CD4-positive, alpha-beta T cell (primary cell): Measurements from ENCODE around the gene SYNGR1. TPM values are rescaled to one million over a fixed set of nuclear protein-coding genes. Genes with fewer than 3 reads are reported as not detected.
"Not testable (repeated sequence)": the region's sequence is repeated elsewhere in the genome, so short reads cannot be mapped to it uniquely, and the experiment has no call there.

Source experiments
- ATAC-seq: fragments of 200-7000 bp; cut with Tn5 transposase; one replicate; pipeline ENCODE4 v1.10.0; 2022; ENCODE audit warnings: mild to moderate bottlenecking; ENCODE audit not compliant: poor library complexity
- CTCF ChIA-PET: fragments of 350-600 bp; sonication (Branson Sonifier 250); formaldehyde crosslinking; loops from one replicate; lab custom pipeline; 2021; ENCODE audit warnings: antibody characterized with exemption, inconsistent platforms; lab: Charles Lee
- POLR2A ChIA-PET: fragments of 350-600 bp; sonication (Branson Sonifier 250); formaldehyde crosslinking; loops from one replicate; lab custom pipeline; 2021; ENCODE audit warnings: antibody characterized with exemption, inconsistent platforms; lab: Charles Lee
- DNase-seq, 14 experiments: peaks; one replicate each; pipeline ENCODE4 v3.0.0-alpha.2; 2013 to 2020; ENCODE audit warnings: mixed read lengths in 2 of 14
- H3K27ac ChIP-seq, 2 donors: one replicate each; pipeline versions ENCODE4 v1.5.1 to v1.7.0; 2013; ENCODE audit warnings: low read length in 2 of 2, low read depth in 1 of 2, mild to moderate bottlenecking in 1 of 2
- H3K27me3 ChIP-seq, 2 experiments: 1 replicate in 1 of 2; 2 replicates in 1 of 2; pipeline versions ENCODE4 v1.6.1 to v1.7.0; 2013; ENCODE audit warnings: low read length in 2 of 2, control low read depth in 1 of 2, mild to moderate bottlenecking in 1 of 2, moderate library complexity in 1 of 2; ENCODE audit not compliant: insufficient read depth in 2 of 2, control insufficient read depth in 1 of 2
- H3K36me3 ChIP-seq: one replicate; pipeline ENCODE4 v1.6.1; 2013; ENCODE audit warnings: low read length, control low read depth; ENCODE audit not compliant: insufficient read depth
- H3K4me1 ChIP-seq: one replicate; pipeline ENCODE4 v1.6.1; 2013; ENCODE audit warnings: low read length, control low read depth; ENCODE audit not compliant: insufficient read depth
- H3K4me3 ChIP-seq: one replicate; pipeline ENCODE4 v1.5.1; 2013; ENCODE audit warnings: mild to moderate bottlenecking, low read length, moderate library complexity
- H3K9me3 ChIP-seq, 2 experiments: 1 replicate in 1 of 2; 2 replicates in 1 of 2; pipeline versions ENCODE4 v1.6.1 to v1.7.0; 2013; ENCODE audit warnings: low read length in 2 of 2, mild to moderate bottlenecking in 2 of 2, control low read depth in 1 of 2, moderate library complexity in 1 of 2; ENCODE audit not compliant: control insufficient read depth in 1 of 2, insufficient read depth in 1 of 2
- H3K27ac Mint-ChIP-seq: one replicate; pipeline ENCODE4 v1.8.0; 2020; ENCODE audit warnings: mixed read lengths
- H3K27me3 Mint-ChIP-seq: one replicate; pipeline ENCODE4 v1.8.0; 2021; ENCODE audit warnings: mixed read lengths
- H3K36me3 Mint-ChIP-seq: one replicate; pipeline ENCODE4 v1.8.0; 2021; ENCODE audit warnings: low read depth, mixed read lengths
- H3K4me1 Mint-ChIP-seq: one replicate; pipeline ENCODE4 v1.8.0; 2021; ENCODE audit warnings: low read depth, mixed read lengths
- H3K4me3 Mint-ChIP-seq: one replicate; pipeline ENCODE4 v1.8.0; 2020; ENCODE audit warnings: mild to moderate bottlenecking, mixed read lengths
- H3K9me3 Mint-ChIP-seq: one replicate; pipeline ENCODE4 v1.8.0; 2020; ENCODE audit warnings: mixed read lengths
- intact Hi-C, 2 experiments: fragments of 100-400 bp; cut with DNase I in 1 of 2; cut with micrococcal nuclease in 1 of 2; formaldehyde crosslinking; loops; one replicate each; pipeline versions ENCODE4 v1.15.1 to v1.9.0; 2023 to 2025; cut with DNase I, micrococcal nuclease
- total RNA-seq, 174 experiments: library from RNA in 2 of 174; stranded (reverse) in 2 of 174; gene quantifications; one replicate each; pipeline ENCODE4 v1.2.3 and lab custom pipeline; 2021 to 2026
- TF ChIP-seq, protein P1 (sequence below): fragments of 200-600 bp; IDR thresholded peaks from one replicate; pipeline ENCODE4 v1.8.0; 2022; ENCODE audit warnings: antibody characterized with exemption, mild to moderate bottlenecking

SYNGR1 gene
- total RNA-seq, 2 experiments from 2014 or later = 0.44 to 0.59 TPM

- CTCF ChIA-PET = interaction anchor here (0.5 to 2.6 kb wide), 2 partner anchors 11 to 1300 kb away, joined by 3 to 10 read pairs; partner anchors contain the start of gene TAB1
- ATAC-seq (no peak), DNase-seq (no peak)
- TF ChIP-seq, protein P1, sequence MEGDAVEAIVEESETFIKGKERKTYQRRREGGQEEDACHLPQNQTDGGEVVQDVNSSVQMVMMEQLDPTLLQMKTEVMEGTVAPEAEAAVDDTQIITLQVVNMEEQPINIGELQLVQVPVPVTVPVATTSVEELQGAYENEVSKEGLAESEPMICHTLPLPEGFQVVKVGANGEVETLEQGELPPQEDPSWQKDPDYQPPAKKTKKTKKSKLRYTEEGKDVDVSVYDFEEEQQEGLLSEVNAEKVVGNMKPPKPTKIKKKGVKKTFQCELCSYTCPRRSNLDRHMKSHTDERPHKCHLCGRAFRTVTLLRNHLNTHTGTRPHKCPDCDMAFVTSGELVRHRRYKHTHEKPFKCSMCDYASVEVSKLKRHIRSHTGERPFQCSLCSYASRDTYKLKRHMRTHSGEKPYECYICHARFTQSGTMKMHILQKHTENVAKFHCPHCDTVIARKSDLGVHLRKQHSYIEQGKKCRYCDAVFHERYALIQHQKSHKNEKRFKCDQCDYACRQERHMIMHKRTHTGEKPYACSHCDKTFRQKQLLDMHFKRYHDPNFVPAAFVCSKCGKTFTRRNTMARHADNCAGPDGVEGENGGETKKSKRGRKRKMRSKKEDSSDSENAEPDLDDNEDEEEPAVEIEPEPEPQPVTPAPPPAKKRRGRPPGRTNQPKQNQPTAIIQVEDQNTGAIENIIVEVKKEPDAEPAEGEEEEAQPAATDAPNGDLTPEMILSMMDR = no peak
- no peak overlapping the region for H3K4me3 Mint-ChIP-seq
- POLR2A ChIA-PET = interaction anchor here (0.7 to 3.5 kb wide), 2 partner anchors 11 to 90 kb away, joined by 4 to 60 read pairs; partner anchors contain the start of gene TAB1
- intact Hi-C loops = no loop called here
- H3K27me3 Mint-ChIP-seq = no peaks in the 10 kb centered on the region
- Histone ChIP-seq H3K27ac (no peak overlapping the region), H3K36me3 (peaks cover 13% of the 10 kb centered on the region), H3K4me1 (peaks cover 38% of the 10 kb centered on the region), H3K9me3 (no peaks in the 10 kb centered on the region), H3K4me3 (no peak overlapping the region), H3K27me3 (no peaks in the 10 kb centered on the region)
- peaks cover 84% of the 10 kb centered on the region for H3K4me1 Mint-ChIP-seq
- peak overlapping the region; percentile 87 for H3K27ac Mint-ChIP-seq
- H3K36me3 Mint-ChIP-seq = peaks cover 16% of the 10 kb centered on the region
- H3K9me3 Mint-ChIP-seq = no peaks in the 10 kb centered on the region
These were observed 60.5 kb downstream of the SYNGR1 start for GRCh38 chr22:39410264-39410663.

DNA sequence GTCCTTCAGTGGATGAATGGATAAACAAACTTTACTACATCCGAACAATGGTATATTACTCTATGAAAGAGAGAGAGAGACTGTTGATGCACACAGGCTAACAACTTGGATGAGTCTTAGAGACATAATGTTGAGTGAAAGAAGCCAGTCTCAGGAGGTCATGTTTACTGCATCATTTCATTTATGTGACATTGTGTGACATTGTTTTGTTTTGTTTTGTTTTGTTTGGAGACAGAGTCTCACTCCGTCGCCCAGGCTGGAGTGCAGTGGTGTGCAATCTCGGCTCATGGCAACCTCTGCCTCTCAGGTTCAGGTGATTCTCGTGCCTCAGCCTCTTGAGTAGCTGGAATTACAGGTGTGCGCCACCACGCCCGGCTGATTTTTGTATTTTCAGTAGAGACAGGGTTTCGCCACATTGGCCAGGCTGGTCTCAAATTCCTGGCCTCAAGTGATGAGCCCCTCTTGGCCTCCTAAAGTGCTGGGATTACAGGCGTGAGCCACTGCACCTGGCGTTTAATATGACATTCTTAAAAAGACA lies 62.1 kb downstream of the SYNGR1 start:
- intact Hi-C loops = loop anchor here in 1 of 2 experiments (1.0 kb wide), 1 partner anchor 12 kb away; no protein-coding TSS in a partner anchor
- peaks cover 22% of the 10 kb centered on the region for H3K36me3 ChIP-seq
- DNase-seq, H3K9me3 ChIP-seq, H3K27me3 Mint-ChIP-seq, H3K9me3 Mint-ChIP-seq, H3K27ac ChIP-seq, H3K27me3 ChIP-seq, ATAC-seq: not testable (repeated sequence)
- H3K4me1 ChIP-seq = peaks cover 52% of the 10 kb centered on the region
- ChIA-PET CTCF (interaction anchor here (0.6 to 2.6 kb wide), 4 partner anchors 13 to 1323 kb away, joined by 3 to 27 read pairs (median 3); partner anchors contain the start of gene TAB1), POLR2A (interaction anchor here (0.6 to 3.5 kb wide), 19 partner anchors 8 to 1119 kb away, joined by 3 to 60 read pairs (median 5); partner anchors contain the start of genes ATF4, MIEF1, RPL3 and TAB1)
- Mint-ChIP-seq H3K36me3 (peaks cover 19% of the 10 kb centered on the region), H3K4me1 (peaks cover 86% of the 10 kb centered on the region), H3K27ac (peak overlapping the region; percentile 87), H3K4me3 (peak overlapping the region; percentile 45)
- H3K4me3 ChIP-seq = peak overlapping the region; percentile 1

GRCh38 chr22:39413204-39413603 lies 63.4 kb downstream of the SYNGR1 start:
- peak overlapping the region; percentile 87 for H3K27ac Mint-ChIP-seq
- H3K4me3 Mint-ChIP-seq = peak overlapping the region; percentile 45
- Histone ChIP-seq H3K36me3 (peaks cover 35% of the 10 kb centered on the region), H3K4me1 (peaks cover 53% of the 10 kb centered on the region)
- H3K4me3 ChIP-seq, H3K27ac ChIP-seq, intact Hi-C loops, DNase-seq, H3K9me3 ChIP-seq, H3K27me3 Mint-ChIP-seq, ATAC-seq, H3K9me3 Mint-ChIP-seq, H3K27me3 ChIP-seq: not testable (repeated sequence)
- POLR2A ChIA-PET = interaction anchor here (0.8 to 3.5 kb wide), 8 partner anchors 8 to 116 kb away, joined by 3 to 60 read pairs (median 12); partner anchors contain the start of genes ATF4, MIEF1, RPL3 and TAB1
- CTCF ChIA-PET = interaction anchor here (0.9 to 2.6 kb wide), 2 partner anchors 14 to 66 kb away, joined by 4 to 27 read pairs; partner anchors contain the start of gene TAB1
- H3K36me3 Mint-ChIP-seq = peaks cover 20% of the 10 kb centered on the region
- H3K4me1 Mint-ChIP-seq = peaks cover 76% of the 10 kb centered on the region

DNA sequence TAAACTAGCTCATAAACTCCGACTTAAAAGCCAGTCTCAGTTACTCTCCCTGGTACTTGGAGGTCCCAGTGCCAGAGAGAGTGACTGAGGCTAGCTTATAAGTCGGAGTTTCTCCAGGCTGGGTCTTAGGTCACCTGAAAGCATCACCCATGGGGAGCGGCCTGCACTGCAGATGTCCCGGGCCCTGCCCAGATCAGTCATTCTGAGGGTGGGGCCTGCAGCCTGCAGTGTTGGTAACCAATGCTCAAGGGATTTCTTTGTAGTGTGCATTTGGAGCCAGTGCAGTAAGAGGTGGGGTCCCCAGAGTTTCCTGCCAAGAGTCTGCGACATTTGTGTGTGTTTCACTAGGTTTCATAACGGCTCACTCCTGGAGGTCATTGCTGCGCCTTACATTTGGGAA lies 64.6 kb downstream of the SYNGR1 start:
- H3K4me3 Mint-ChIP-seq = peak overlapping the region; percentile 69
- H3K27ac Mint-ChIP-seq = peak overlapping the region; percentile 87
- H3K4me3 ChIP-seq = no peak overlapping the region
- H3K4me1 Mint-ChIP-seq = peaks cover 67% of the 10 kb centered on the region
- intact Hi-C loops = no loop called here
- H3K4me1 ChIP-seq = peaks cover 53% of the 10 kb centered on the region
- ChIA-PET POLR2A (interaction anchor here (1.2 to 4.1 kb wide), 4 partner anchors 10 to 106 kb away, joined by 3 to 28 read pairs (median 12); partner anchors contain the start of genes ATF4 and TAB1), CTCF (interaction anchor here (1.4 kb wide), 1 partner anchor 15 kb away, joined by 5 read pairs; the partner anchor contains the start of gene TAB1)
- peak in 1 of 14 experiments; percentile 34 for DNase-seq
- H3K27ac ChIP-seq = no peak overlapping the region
- no peak for ATAC-seq
- no peaks in the 10 kb centered on the region for H3K27me3 ChIP-seq
- H3K9me3 ChIP-seq = no peaks in the 10 kb centered on the region
- no peaks in the 10 kb centered on the region for H3K27me3 Mint-ChIP-seq
- H3K36me3 ChIP-seq = peaks cover 47% of the 10 kb centered on the region
- no peaks in the 10 kb centered on the region for H3K9me3 Mint-ChIP-seq
- H3K36me3 Mint-ChIP-seq = peaks cover 31% of the 10 kb centered on the region
- TF ChIP-seq, protein P1 = no peak
